GM21423 (cell line): Measurements from ENCODE around the gene ATP11A.
"Not testable (repeated sequence)": the region's sequence is repeated elsewhere in the genome, so short reads cannot be mapped to it uniquely, and the experiment has no call there.

Experiments used
- ATAC-seq: cut with Tn5 transposase; IDR thresholded peaks from one replicate; pipeline ENCODE4 v1.9.1; 2021; ENCODE audit warnings: mild to moderate bottlenecking, moderate library complexity; ENCODE audit not compliant: unreplicated experiment

ATP11A gene

DNA sequence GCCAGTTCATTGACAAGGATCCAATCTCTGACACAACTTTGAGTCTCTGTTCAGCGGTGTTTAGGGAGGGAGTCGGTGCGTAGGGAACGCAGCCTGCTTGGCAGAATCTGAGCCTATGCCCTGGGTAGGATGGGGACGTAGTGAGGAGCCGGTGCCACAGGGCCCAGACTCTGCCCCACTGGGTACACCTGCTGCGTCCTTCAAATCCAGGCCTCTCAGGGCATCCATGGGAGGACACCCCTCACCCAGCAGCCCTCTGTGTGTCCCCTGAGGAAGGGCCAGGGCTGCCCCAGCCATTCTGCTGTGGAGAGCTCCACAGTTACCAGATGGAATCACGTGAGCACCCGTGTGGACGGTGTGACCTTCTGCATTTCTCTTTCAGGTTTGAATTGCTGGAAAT is 146.0 kb downstream of the ATP11A start:
- no peak for ATAC-seq

DNA sequence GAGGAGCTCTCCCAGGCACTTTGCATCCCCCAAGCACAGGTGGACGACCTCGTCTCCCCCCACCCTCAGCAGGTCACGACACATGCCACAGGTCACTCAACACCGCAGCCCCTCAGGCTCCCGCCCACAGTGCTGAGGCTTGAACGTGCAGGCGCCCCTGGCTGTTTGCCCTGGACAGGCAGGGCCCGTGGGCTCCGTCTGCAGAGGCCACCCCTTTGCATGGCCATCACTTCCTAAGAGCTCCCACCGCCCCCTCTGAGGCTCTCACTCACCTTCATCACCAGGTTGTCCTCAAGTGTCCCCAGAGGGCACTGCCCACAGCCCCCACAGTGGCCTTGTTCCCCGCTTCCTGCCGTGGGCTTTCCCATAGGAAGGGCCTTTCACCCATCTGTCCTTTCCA is 147.1 kb downstream of the ATP11A start:
- ATAC-seq, result no peak

- ATAC-seq, result no peak
Measured at GRCh38 chr13:112837371-112838037, 147.7 kb downstream of the ATP11A start.

DNA sequence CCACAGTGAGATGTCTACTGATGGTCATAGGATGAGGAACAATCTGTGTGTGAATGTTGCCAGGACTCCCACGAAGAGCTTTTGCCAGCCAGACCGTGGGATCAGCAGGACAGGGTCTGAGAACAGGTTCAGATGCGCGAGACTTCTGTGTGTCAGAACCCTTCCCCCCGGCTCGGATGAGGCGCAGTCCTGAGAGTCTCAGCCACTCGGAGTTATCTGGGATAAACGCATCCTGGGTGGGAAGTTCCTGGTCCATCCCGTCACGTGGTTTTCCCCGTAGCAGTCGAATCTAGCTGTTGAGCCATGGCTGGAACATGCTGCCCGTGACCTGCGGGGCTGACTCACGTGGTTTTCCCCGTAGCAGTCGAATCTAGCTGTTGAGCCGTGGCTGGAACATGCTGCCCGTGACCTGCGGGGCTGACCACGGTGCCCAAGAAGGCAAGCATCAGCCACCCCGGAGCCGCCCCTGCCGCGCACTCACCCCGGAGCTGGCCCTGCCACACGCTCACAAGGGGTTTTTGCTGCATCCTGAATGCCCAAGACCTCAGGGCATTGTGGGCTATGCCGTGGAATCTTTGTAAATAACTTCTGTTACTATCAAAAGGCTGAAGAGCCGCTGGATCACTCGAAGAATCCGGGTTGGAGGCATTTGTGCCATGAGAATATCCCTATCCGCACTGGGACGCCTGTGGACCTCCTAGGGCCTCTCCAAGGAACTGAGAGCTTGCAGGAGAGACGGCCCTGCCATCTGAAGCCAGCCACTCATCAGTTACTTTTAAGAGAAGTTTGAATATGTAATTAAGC is 148.4 kb downstream of the ATP11A start:
- no peak for ATAC-seq

DNA sequence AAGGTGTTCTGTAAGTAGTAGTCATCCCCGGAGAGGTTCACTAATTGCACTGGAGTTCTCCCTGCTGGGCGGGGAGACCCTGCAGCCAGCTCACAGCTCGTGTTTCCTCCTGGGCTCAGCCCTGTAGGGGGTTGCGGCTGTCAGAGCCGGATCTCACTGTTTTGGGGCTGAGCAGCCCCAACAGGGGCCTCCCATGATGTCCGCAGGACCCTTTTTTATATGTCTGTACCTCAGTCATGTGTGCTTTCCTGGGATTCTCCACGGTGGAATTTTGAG is 148.9 kb downstream of the ATP11A start:
- no peak for ATAC-seq

- ATAC-seq, result no peak
Measured at GRCh38 chr13:112839356-112840105, 149.7 kb downstream of the ATP11A start.

DNA sequence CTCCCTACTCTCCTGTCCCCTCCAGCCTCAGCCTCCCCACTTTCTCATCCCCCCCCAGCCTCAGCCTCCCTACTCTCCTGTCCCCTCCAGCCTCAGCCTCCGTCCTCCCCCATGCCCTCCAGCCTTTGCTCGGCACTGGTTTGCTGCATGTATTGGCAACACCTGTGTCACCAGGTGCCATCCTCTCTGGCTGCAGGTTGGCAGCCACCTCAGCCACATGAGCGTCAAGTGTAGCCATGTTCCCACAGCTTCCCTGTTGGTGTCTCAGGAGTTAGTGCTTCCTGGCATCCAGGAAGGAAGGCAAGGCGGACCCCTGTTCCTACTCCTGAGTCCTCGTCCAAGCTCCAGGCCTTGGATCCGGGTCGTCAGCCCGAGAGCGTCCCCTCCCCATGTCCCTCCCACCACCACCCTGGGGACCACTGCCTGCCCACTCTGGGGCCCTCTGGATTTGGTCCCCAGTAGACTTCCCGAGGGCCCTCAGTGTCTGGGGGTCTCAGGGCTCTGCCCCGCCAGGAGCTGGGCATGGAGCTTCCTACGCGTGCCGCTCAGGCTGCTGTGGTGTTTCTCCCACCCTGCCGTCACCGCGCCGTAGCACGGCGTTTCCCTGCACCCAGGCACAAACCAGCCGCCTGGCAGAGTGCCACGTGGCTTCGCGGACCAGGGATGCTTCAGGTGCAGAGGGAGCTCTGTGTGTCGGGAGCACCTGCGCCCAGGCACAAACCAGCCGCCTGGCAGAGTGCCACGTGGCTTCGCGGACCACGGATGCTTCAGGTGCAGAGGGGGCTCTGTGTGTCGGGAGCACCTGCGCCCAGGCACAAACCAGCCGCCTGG is 150.8 kb downstream of the ATP11A start:
- ATAC-seq, result no peak

- not testable (repeated sequence) for ATAC-seq
Measured at GRCh38 chr13:112841303-112842015, 151.6 kb downstream of the ATP11A start.

DNA sequence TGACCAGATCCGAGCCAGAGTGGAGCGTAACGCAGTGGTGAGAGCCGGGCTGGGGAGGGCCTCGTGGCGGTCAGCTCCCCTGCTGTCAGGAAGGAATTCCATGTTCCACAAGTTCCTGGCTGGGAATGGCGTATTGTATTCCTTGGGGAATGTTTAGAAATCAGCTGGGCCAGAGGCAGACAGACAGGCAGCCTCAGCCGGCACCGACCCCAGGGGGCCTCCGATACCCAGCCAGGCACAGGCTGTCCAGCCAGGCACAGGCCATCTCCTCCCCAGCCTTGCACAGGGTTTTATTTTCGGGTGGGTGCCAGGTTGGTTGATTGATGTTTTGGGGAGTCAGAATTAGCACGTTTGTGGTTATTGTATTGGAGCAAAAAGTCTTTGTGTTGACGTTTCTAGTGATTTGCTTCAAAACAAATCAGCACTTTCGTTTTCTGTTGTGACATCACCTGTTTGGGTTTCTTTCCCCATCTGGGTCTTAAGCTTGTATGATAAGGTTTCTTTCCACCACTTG is 152.6 kb downstream of the ATP11A start:
- no peak for ATAC-seq

DNA sequence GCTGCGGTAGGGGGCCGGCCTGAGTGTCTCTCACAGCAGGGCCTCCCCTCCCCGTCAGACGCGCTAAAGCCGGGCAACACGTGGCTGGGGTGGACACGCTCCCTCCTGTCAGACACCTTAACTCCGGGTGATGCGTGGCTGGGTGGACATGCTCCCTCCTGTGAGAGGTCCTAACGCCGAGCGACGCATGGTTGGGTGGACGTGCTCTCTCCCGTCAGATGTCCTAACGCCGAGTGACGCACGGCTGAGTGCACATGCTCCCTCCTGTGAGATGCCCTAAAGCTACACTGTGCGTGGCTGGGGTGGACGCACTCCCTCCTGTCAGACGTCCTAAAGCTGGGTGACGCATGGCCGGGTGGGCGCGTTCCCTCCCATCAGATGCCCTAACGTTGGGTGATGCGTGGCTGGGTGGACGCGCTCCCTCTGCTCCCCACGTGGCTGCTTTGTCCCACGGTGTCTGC is 153.1 kb downstream of the ATP11A start:
- ATAC-seq, result no peak

DNA sequence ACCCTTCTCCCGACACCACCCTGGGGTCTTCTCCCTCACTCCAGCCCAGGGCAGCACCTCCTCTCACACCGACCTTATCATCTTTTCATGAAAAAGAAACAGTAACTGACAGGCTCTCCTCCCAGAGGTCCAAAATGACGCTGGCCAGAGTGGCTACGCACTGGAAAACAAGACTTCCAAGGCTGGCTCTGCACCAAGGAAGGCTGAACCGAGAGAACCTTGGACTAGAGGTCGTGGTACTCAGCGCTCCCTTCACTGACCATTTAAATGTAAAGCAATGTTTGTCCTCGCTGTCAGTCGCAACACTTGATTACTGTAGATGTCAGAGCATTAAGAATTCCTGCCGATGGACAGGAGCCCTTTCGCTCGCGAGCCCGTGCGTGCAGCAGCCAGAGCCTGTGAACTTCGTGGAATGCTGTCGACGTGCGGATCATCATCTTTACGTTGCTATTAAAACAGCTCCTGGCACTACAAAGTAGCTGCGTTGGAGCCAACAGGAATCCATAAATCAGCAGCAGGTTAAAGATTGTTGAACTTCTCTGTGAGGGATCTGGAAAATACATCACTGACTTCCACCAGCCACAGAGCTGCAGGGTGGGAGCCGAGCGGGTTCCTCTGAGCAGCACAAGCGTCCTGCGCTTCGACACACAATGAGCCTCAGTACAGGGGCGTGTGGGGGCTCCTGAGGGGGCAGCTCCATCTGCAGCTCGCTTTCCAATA is 153.7 kb downstream of the ATP11A start:
- ATAC-seq, result no peak

DNA sequence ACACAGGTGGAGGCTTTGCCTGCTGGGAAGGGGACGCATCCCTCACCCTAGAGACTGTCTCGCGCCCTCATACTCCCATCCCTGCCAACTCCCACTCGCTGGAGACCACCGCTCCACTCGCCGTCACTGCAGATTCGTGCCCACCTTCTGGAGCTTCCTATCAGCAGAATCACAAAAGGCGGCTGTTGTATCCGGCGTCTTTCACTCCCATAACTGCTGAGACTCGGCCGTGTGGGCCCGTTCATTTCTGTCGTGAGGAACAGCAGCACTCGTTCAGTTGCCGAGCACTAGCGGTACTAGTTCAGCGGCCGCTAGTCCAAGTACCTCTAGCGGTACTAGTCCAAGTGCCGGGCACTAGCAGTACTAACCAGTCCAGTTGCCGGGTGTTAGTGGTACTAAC is 154.6 kb downstream of the ATP11A start:
- no peak for ATAC-seq

- ATAC-seq, result no peak
Measured at GRCh38 chr13:112844879-112845278, 155.0 kb downstream of the ATP11A start.

DNA sequence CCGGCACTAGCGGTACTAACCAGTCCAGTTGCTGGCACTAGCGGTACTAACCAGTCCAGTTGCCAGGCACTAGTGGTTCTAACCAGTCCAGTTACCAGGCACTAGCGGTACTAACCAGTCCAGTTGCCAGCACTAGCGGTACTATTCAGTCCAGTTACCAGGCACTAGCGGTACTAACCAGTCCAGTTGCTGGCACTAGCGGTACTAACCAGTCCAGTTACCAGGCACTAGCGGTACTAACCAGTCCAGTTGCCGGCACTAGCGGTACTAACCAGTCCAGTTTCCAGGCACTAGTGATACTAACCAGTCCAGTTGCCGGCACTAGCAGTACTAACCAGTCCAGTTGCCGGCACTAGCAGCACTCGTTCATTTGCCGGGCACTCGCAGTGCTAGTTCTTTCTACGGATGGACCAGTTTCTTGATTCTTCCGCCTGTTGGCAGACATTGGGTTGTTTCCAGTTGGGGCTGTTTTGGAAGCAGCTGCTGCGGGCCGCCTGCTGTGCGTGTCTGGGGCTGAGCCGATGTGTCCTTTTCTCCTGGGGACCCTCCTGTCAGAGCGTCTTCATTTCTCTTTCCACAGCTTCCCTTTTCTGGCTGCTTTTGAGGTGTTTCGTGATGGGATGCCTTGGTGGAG is 155.8 kb downstream of the ATP11A start:
- ATAC-seq, result no peak

DNA sequence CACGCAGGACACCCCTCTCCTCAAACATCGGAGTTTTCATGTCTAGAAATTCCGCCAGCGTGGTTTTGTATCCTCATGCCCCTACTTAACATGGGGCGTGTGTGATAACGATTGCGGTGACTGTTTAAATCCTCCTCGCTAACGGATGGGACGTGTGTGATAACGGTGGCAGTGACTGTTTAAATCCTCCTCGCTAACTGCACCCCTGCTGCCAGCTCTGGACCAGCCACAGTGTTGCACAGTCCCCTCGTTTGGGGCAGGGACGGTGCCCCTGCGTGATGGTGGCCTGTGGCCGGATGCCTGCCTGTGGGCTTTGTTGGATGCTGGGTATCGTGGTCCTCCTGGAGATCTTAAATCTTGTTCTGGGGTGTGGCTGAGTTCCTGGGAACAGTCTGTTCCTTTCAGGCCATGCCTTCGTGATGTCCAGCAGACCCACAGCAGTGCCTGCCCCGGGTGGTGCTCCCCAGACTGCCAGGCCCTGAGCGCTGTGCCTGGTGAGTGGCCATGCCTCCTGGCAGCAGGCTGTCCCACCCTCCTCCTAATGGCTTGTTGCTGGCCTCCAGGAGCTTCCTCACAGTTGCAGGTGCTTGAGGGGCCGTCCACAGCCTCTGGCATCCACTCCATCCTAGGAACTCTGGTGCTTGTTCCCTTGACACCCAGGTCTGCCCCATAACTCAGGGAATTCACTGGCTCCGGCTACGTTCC is 156.7 kb downstream of the ATP11A start:
- ATAC-seq, result no peak

GRCh38 chr13:112849500-112849899 is 159.7 kb downstream of the ATP11A start:
- no peak for ATAC-seq

GRCh38 chr13:112850273-112850672 is 160.4 kb downstream of the ATP11A start:
- no peak for ATAC-seq
